CD4-positive, alpha-beta T cell treated with Interleukin-2 at 100 ng/mL for 4 hours (primary cell): ENCODE results near the gene MSMP.
A peak's percentile ranks its signal among the peaks of the same experiment; 100 is the strongest.

ENCODE experiments used
- DNase-seq: peaks from one replicate; pipeline ENCODE4 v3.0.0-alpha.2; 2020; ENCODE audit warnings: low spot score

The MSMP gene

GRCh38 chr9:35771075-35771433, 17.0 kb upstream of the MSMP start:
- DNase-seq, result no peak

DNA sequence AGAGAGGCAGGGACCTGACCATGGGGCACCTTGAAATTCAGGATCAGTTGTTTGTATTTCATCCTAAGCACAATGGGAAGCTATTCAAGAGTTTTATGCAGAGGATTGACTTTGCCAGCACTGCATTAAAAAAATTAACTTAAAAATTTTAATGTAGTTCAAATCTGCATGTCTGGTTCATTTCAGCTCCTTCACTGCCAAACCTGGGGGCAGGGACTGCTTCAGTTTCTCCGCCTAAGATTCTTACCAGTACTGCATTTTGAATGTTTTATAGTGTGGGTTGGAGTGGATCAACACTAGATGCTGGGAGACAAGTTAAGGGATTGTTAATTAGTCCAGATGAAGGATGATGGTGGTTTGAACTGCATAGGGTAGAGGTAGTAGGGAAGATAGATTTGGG, 15.7 kb upstream of the MSMP start:
- DNase-seq, result no peak

GRCh38 chr9:35767458-35767857, 13.4 kb upstream of the MSMP start:
- DNase-seq, result no peak

DNA sequence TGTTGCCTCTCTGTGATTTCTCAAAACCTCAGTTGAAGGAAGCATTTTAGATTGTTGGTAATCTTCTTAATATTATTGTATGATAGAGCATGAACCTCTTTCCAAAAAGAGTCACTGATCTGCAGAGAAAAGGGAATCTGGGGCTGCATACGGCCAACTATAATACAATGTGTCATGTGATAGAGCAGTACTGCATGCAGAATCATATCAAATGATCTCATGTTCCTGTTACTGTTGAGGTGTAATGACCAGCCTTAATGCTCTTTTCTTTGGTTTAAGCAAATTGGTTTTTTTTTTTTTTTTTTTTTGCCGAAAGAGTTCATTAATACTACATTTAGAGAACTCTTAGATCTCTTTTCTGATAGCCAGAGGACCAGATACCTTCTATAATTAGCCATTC, 12.9 kb upstream of the MSMP start:
- DNase-seq, result no peak

GRCh38 chr9:35763803-35764202, 9.7 kb upstream of the MSMP start:
- no peak for DNase-seq

GRCh38 chr9:35763181-35763580, 9.1 kb upstream of the MSMP start:
- DNase-seq, result no peak

DNA sequence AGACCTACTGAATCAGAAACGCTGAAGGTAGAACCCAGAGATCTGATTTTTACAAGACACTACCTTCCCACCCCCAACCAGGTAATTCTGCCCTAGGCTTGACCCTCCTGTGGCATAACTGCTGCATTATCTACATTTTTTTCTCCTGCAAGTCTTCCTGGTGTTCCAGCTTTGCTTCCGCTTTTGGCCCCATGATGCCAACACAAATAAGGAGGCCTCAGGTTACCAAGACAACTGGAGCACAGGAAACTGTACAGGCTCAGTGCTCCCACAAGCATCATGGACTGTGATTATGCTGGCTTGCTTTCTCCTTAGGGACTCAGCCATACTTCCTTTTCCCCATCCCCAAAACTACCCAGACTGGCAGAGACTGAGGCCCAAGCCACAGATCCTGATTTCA, 6.6 kb upstream of the MSMP start:
- no peak for DNase-seq

DNA sequence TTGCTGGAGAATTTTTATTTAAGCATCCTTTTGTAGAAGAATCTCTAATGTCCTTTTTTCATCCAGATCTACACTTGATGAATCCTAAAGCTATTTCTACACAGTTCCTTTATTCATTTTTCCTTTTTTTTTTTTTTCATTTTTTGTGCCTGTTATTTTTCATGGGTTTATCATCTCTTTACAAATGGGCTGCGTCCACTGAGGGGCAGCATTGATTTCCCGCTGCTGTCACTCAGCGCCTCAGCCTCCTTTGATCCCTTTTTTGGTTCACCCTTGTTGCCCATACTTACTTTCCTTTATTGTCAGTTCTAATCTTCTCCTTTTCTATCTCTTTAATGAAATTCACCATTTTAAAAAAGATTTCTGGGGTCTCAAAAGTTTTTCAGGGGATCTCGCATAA, 5.7 kb upstream of the MSMP start:
- no peak for DNase-seq

DNA sequence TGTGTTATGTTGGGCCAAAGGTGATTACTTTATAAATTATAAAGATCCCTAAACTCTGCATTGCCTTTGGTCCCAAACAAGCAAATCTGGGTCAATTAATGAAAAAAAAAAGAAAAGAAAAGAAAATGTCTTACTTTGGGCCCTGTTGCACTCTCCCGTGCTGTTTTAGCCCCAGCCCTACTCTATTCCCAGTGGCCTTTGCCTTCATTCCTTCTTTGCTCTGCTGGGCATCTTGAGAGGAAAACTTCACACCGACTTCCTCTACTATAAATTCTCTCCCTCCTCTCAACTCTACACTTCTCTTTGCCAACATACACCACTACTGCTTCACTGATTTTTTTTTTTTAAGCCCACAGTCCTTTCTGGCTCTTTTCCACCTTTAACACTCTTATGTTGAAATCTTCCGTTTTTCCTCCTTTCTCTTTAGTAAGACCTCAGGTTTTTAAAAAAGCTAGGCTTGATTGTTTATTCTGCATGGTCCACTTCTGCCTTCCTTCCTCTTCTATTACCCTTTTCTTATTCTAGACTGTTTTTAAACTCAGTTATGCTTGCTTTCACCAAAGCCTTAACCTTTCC, 4.5 kb upstream of the MSMP start:
- DNase-seq, result no peak

DNA sequence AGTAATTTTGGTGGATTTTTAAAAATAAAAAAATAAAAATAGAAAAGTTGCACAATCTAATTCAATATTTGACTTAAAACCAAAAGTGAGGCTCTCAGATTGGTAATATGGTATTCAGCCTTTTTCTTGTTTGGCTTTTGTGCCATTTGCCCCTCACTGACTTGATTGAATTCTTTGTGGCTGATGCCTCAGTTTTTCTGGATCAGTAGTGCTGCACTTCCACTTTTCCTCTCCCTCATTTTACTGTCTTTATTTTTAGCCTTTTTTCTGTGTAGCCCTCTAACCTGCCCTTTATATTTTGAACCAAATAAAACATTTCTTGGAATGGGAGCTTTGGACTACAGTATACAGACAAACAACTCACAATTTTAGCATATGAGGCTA, 3.8 kb upstream of the MSMP start:
- DNase-seq, result no peak

DNA sequence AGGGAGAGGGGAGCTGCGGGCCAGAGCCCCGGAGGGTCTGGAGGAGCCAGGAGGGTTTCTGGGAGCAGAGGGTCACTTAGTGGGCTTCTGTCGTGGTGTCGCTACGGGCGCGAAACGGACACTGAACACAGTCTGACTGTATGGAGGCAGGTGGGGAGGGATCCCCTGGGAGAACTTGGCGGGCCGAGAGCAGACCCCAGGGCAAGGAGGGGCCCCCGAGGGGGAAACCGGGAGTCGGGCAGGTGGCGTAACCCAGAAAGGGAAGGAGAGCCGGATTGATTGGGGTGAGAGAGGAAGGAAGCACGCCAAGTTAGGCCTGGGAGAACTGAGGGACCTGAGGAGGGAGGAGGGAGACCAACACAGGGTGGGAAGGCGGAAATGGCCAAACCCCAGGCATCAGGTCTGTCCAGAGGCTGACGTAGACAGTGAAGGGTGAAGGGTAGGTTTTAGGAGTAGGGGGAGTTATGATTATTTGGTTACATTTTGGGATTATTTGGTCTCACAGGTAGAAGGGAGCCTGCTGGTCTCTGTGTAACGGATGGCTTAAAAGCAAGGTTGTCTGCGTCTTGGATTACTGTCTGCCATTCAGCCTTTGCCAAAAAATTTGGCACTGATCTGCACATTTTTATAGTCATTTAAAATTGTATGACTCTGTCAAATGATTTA, 3.3 kb upstream of the MSMP start:
- DNase-seq, result no peak

- peak; percentile 77 for DNase-seq
Observed at GRCh38 chr9:35756275-35757225, 2.5 kb upstream of the MSMP start.

DNA sequence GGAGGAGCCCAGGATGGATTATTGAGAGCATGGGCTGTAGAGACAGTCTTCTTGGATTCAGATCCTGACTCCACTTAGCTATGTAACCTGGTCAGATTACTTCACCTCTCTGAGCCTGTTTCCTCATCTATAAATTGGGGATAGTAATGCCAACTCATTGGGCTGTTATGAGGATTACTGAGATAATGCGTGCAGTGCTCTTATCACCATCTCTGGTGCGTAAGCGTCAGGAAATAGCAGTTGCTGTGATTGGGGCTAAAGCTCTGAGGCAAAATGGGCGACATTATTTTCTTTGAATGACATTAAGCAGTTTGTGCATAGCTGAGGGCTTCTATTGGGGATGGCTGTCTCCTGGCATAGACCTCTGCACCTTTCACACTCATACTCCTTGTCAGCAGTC, 995 bp upstream of the MSMP start:
- DNase-seq, result no peak

GRCh38 chr9:35753466-35753865, 610 bp downstream of the MSMP start:
- no peak for DNase-seq

DNA sequence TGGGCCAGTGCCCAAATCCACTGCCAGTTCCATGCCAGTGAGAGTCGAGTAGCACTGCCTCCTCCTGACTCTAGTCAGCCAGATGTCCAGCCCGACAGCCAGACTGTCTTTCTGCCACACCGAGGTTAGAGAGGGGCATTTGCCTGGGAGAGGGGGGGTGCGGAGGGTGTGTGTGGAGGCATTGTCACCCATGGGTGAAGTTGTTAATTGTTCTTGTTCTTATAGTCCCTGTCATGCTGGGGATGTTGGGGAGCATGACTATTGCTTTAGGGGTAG, 3.9 kb downstream of the MSMP start:
- no peak for DNase-seq

- peak; percentile 51 for DNase-seq
Observed at GRCh38 chr9:35749515-35750255, 4.4 kb downstream of the MSMP start.

DNA sequence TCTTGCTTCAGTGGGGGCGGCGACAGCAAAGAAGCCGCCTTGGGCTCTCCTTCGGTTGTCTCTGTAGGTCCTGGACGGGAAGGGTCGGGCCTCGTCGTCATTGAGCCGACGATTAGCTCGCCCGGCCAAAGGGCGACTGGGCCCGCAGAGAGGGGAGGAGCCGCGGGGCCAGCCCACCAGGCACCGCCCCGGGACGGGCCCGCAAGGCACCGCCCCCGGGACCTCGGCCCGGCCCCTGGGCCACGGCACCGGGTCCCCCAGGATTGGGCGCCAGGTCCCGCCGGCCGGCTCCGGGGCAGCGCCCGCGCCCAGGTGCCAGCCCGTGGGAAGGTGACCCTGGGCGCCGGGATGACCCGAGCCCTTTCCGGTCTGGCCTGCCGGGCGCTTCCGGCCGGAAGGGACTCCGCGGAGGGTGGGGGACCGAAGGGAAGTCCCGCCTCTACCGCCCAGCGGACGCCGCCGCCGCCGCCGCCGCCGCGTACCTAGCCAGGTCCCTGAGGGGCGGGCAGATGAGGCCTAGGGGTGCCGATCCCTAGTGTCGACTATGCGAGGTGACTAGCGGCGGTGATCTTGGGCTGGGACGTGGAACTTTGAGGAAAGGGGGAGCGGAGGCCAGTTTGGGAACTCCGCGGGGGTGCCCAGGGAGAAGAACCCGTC, 5.1 kb downstream of the MSMP start, which contains the start of the genes GBA2 and RGP1:
TSS of gene GBA2 (minus strand) at position 371 of the 657 bp plus-strand sequence. CDS start 524 bp downstream, outside the sequence.
TSS of gene RGP1 (plus strand) at position 430 of the 657 bp plus-strand sequence. CDS start 469 bp downstream, outside the sequence.
- peak; percentile 63 for DNase-seq

DNA sequence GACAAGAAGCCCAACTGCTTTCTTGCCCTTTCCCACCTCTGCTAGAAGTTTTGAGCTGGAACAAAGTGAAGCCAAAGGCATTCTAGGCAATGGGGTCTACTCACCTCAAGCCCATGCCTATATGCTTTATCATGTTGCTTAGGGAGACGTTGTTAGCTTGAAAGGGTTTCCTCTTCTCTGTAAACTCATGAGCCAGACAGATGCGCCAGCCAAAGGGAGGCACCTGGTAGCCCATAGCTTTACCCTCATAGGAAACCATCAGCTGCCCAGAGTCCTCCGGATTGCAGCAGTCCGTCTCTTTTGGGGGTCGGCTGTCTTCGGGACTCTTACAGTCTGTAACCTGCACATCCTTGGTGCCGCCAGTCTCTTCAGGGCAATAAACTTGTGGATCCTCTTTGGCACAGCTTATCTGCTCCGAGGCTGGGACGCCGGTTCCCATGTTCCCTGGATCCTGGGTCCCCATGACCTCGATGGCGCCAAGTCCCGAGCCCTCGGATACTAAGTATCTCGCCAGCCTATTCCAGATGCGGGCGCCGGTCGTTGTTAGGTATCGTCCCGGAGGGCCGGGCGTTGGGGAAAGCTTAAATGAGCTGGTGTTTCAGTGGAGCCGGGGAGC, 5.7 kb downstream of the MSMP start:
- DNase-seq, result no peak

DNA sequence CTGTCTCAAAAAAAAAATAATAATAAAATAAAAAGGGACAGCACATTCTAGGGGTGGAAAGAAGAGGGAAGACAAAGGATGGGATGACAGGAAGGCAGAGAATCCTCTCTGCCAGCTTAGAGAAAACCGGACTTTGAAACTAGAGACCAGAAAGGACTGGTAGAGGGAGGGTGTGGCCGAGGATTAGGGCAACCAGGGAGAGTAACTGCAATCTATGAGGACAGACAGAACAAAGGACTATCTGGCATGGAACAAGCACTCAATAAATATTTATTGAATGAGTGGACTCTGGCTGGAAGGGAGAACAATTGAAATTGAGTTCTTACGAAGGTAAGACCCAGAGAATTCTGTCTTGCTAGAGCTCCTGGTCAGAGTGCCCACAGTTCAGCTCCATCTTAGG, 7.5 kb downstream of the MSMP start:
- DNase-seq, result no peak

- no peak for DNase-seq
Observed at GRCh38 chr9:35745569-35745968, 8.5 kb downstream of the MSMP start.

DNA sequence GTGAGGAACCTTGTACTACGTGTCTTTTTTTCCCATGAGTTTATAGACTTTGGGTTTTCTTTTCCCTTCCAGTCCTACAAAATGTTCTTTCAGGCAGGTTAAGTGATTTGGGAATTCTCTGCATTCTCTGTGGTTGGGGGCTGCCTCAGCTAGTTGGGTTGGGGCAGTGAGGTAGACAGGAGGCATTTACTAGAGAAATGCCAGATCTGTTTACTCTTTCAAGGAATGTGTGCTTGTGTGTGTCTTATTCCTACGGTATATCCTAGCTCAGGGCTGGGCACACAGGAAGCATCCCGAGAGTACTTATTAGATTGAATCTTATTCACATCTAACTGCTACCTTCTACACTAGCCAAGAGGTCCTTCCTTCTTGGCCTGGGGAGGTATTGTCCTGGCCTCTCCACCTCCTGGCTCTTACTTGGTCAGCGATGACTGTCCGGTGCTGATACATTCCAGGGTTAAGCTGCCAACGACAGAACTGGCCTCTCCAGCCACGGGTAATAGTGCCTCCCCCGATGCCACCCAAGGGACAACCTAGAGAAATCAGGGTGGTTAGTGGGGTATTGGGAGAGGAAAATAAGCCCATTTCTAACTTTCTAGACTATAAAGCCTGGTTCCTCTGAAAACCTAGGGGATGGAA, 10.1 kb downstream of the MSMP start:
- DNase-seq, result no peak
